ENCODE measurements around the gene GLI3. TPM values are rescaled to one million over a fixed set of nuclear protein-coding genes. Genes with fewer than 3 reads are reported as not detected.

Gene GLI3
- total and polyA plus RNA-seq, 2 of the 4 experiments (the other 2 are of a cell fraction): 1.3 to 3.9 TPM

DNA sequence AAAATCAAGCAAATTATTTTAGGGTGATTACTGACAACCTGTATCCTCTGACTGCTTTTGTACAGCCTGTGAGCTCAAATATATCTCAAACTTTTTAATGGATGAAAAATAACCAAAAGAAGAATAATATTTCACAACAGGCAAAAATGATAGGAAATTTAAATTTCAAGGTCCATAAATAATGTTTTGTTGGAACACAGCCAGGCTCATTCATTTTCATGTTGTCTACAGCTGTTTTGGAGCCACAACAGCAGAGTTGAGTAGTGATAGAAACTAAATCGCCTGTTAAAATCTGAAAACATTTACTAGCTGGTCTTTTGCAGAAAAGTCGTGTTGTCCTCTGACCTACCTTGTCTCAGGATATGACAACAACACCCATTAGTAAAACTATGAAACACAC, 75.9 kb downstream of the GLI3 start:
- TF ChIP-seq, protein P1, sequence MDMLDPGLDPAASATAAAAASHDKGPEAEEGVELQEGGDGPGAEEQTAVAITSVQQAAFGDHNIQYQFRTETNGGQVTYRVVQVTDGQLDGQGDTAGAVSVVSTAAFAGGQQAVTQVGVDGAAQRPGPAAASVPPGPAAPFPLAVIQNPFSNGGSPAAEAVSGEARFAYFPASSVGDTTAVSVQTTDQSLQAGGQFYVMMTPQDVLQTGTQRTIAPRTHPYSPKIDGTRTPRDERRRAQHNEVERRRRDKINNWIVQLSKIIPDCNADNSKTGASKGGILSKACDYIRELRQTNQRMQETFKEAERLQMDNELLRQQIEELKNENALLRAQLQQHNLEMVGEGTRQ (IDR thresholded peaks at IDR 0.05; ENCODE audit: low read depth, low read length): no peak
- no peak for TF ChIP-seq BHLHE40 (IDR thresholded peaks at IDR 0.05; ENCODE audit: low read depth, low read length)
- TF ChIP-seq MAFK (IDR thresholded peaks at IDR 0.05; ENCODE audit: low read depth, low read length): no peak
- TF ChIP-seq, protein P2, sequence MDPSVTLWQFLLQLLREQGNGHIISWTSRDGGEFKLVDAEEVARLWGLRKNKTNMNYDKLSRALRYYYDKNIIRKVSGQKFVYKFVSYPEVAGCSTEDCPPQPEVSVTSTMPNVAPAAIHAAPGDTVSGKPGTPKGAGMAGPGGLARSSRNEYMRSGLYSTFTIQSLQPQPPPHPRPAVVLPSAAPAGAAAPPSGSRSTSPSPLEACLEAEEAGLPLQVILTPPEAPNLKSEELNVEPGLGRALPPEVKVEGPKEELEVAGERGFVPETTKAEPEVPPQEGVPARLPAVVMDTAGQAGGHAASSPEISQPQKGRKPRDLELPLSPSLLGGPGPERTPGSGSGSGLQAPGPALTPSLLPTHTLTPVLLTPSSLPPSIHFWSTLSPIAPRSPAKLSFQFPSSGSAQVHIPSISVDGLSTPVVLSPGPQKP (IDR thresholded peaks at IDR 0.05; ENCODE audit: borderline replicate concordance, low read depth, low read length): no peak
- TF ChIP-seq RFX5 (IDR thresholded peaks at IDR 0.05; ENCODE audit: low read depth, low read length): no peak
- no peak for TF ChIP-seq NFE2L2 (IDR thresholded peaks at IDR 0.05; ENCODE audit: low read depth, low read length)
- H3K4me1 ChIP-seq (ENCODE audit: control insufficient read depth, insufficient read depth, low read length): peaks cover 5% of the 10 kb centered on the region; the same call in 1 of the 2 replicates
- no peak overlapping the region for H3K14ac ChIP-seq (replicated peaks; ENCODE audit: low read depth, low read length)
- H3K23ac ChIP-seq (ENCODE audit: low read depth, low read length): no peak overlapping the region
- no peak overlapping the region for H2AFZ ChIP-seq (replicated peaks; ENCODE audit: low read length, poor library complexity)
- H4K20me1 ChIP-seq (ENCODE audit: insufficient read depth, low read length): peaks cover 5% of the 10 kb centered on the region; the same call in 1 of the 2 replicates
- no peaks in the 10 kb centered on the region for H3K27me3 ChIP-seq (ENCODE audit: control insufficient read depth, insufficient read depth, low read length)
- CTCF ChIA-PET: no interaction called here
- no peak overlapping the region for H3K4me3 ChIP-seq (ENCODE audit: insufficient read depth, low read depth, low read length)
- H2AK5ac ChIP-seq (ENCODE audit: low read depth, low read length): no peak overlapping the region
- H2BK20ac ChIP-seq (ENCODE audit: low read depth, low read length): no peak overlapping the region
- no peak overlapping the region for H2AK9ac ChIP-seq (replicated peaks; ENCODE audit: low read depth, low read length, poor library complexity)
- no peak overlapping the region for H3K4me2 ChIP-seq (ENCODE audit: low read depth, low read length)
- POLR2A ChIA-PET (ENCODE audit: unreplicated experiment): no interaction called here
- no peaks in the 10 kb centered on the region for H3K36me3 ChIP-seq (ENCODE audit: control insufficient read depth, insufficient read depth, low read length)
- no peak overlapping the region for H4K8ac ChIP-seq (ENCODE audit: low read depth in 2 of 2, low read length in 2 of 2)
- no TSS peak for BruUV-seq (replicated peaks)
- no peak overlapping the region for H3K56ac ChIP-seq (ENCODE audit: extremely low read depth, insufficient read depth, low read length)
- peaks cover 0 to 13% of the 10 kb centered on the region in 2 experiments; a peak in 2 of 4 replicates for H3K79me1 ChIP-seq (ENCODE audit: low read depth in 1 of 2, low read length in 2 of 2)
- no peaks in the 10 kb centered on the region; the same call in 1 of the 2 replicates for H3K9me1 ChIP-seq (ENCODE audit: insufficient read depth, low read length)
- H4K91ac ChIP-seq (ENCODE audit: insufficient read depth, low read depth, low read length): no peak overlapping the region
- dilution Hi-C loops (cut with HindIII; ENCODE audit: low sequenced_read_pairs, unreplicated experiment): no loop called here
- no CpG with 5 or more reads among the region's 2 CpGs for WGBS, 2 experiments (ENCODE audit: extremely low coverage in 2 of 2, insufficient read length in 1 of 2)
- H4K5ac ChIP-seq (ENCODE audit: low read depth, low read length): no peak overlapping the region
- ATAC-seq (ENCODE audit: low read depth) (no peak), DNase-seq (no peak)
- H3K9ac ChIP-seq (ENCODE audit: low read depth, low read length): no peak overlapping the region
- no peak overlapping the region for H2BK5ac ChIP-seq (ENCODE audit: low read depth, low read length, poor library complexity, severe bottlenecking)
- no peak overlapping the region for H3K4ac ChIP-seq (ENCODE audit: low read depth, low read length)
- in situ Hi-C loops (cut with MboI; ENCODE audit: low sequenced_read_pairs): no loop called here
- no peak overlapping the region for H3K27ac ChIP-seq (ENCODE audit: insufficient read depth, low read length)
- no peak overlapping the region for H3K18ac ChIP-seq (ENCODE audit: low read depth, low read length)
- no peak overlapping the region for H2BK15ac ChIP-seq (ENCODE audit: low read depth, low read length)
- intact Hi-C loops (cut with micrococcal nuclease): no loop called here
- H2BK120ac ChIP-seq (ENCODE audit: low read depth, low read length): no peak overlapping the region
- no peaks in the 10 kb centered on the region for H3K9me3 ChIP-seq (ENCODE audit: control insufficient read depth, insufficient read depth, low read length)

All from IMR-90 (cell line).